ENCODE measurements around the gene SDF2L1.
"Not testable (repeated sequence)": the region's sequence is repeated elsewhere in the genome, so short reads cannot be mapped to it uniquely, and the experiment has no call there.

The SDF2L1 gene

DNA sequence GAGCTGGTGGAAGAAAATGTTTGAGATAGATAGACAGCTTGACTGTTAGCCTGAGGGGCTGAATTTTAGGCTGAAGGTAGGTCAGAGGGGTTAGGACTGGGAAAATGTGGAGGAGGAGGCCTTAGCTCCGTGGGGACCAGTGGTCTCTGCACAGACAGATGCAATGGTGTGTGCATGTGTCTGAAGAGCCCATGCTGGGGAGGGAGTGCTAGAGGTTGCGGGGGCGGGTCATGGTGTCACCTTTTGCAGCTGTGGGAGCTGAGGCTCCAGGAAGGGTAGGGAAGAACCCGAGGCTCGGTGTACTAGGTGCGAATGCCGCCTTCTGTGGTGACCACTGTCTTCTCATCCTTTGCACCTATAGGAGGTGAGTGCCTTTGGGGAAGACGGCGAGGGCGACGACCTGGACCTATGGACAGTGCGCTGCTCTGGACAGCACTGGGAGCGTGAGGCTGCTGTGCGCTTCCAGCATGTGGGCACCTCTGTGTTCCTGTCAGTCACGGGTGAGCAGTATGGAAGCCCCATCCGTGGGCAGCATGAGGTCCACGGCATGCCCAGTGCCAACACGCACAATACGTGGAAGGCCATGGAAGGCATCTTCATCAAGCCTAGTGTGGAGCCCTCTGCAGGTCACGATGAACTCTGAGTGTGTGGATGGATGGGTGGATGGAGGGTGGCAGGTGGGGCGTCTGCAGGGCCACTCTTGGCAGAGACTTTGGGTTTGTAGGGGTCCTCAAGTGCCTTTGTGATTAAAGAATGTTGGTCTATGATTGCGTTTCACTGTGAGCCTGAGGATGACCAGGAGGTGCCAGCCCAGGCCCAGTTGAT, 1.6 kb downstream of the SDF2L1 start:
- no peak for DNase-seq (ENCODE audit: low spot score)
- TF ChIP-seq CTCF (IDR thresholded peaks at IDR 0.05; ENCODE audit: extremely low read depth, missing control alignments): peak; percentile 26

DNA sequence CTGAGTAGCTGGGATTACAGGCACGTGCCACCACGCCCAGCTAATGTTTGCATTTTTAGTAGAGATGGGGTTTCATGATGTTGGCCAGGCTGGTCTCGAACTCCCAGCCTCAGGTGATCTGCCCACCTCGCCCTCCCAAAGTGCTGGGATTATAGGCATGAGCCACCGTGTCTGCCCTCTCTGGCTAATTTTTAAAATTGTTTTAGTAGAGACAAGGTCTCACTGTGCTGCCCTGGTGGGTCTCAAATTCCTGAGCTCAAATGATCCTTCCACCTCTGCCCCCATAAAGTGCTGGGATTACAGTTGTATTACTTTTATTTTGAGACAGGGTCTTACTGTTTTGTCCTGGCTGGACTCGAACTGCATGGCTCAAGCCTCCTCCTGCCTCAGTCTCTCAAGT, 3.4 kb downstream of the SDF2L1 start:
- DNase-seq (ENCODE audit: low spot score): not testable (repeated sequence)

DNA sequence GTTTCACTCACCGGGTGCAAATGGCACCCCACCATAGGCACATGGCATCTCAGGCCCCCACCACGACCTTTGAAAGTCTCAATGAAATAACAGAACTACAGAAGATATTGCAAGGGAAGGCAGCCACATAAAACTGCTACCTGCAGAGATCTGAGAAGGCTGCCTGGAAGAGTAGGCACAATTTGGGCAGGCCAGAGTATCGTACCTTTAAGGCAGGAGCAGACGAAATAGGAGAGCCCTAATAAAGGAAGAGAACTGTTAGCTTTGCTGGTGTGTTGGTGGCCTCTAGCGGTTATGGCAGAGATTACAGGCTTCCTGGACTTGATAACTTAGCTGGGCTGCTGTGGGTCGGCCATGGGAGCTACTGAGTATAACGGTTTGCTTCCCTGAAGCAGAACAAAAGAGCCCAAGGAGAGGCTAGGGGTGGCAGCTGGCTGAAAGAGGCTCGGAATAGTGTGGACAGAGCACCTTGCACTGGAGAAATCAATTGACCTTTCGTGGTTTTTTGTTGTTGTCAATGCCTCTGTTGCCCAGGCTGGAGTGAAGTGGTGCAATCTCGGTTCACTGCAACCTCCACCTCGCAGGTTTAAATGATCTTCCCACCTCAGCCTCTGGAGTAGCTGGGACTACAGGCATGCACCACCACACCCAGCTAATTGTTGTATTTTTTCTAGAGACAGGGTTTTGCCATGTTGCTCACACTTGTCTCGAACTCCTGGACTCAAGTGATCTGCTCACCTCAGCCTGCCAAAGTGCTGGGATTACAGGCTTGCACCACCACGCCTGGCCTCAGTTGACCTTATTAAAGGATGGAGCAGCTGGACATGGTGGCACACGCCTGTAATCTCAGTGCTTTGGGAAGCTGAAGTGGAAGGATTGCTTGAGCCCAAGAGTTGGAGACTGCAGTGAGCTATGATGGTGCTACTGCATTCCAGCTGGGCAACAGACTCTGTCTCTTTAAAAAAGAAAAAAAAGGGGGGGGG, 4.8 kb downstream of the SDF2L1 start:
- DNase-seq (ENCODE audit: low spot score): peak; percentile 79
- TF ChIP-seq CTCF (IDR thresholded peaks at IDR 0.05; ENCODE audit: extremely low read depth, missing control alignments): peak; percentile 67

DNA sequence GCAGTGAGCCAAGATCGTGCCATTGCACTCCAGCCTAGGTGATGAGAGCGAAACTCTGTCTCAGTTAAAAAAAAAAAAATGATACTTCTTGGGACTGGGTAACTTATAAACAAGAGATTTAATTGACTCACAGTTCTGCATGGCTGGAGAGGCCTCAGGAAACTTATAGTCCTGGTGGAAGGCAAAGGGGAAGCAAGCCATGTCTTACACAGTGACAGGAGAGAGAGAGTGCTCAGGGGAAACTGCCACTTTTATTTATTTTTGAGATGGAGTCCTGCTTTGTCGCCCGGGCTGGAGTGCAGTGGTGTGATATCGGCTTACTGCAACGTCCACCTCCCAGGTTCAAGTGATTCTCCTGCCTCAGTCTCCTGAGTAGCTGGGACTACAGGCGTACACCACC, 8.2 kb downstream of the SDF2L1 start:
- no peak for TF ChIP-seq CTCF (IDR thresholded peaks at IDR 0.05; ENCODE audit: extremely low read depth, missing control alignments)
- DNase-seq (ENCODE audit: low spot score): no peak

DNA sequence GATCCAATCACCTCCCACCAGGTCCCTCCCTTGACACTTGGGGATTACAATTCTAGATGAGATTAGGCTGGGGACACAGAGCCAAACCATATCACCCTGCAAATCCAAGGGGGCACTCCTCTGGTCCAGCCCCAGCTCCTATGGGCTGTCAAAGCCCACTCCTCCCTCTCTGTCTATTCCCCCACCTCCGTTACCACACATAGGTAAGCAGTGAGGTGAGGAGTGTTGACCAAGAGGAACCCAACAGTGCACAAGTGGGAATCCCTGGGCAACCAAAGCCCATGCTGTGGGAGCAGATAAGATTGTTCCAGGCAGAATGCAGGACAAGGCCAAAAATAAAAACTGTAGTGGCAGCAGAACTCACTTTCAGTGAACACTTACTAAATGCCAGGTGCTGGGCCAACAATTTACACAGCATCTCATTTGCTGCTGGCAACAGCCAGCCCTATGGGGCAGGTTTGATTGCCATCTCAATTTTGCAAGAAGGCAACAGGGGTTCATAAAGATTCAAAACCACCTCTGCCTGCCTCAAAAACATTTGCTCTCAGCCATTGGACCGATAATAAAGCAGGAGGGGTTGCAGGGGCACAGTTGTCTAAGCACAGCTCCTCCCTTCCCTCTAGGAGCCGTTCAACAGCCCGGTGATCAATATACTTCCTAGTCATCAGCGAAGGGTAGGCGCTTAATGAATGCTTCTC, 8.9 kb downstream of the SDF2L1 start:
- no peak for DNase-seq (ENCODE audit: low spot score)
- no peak for TF ChIP-seq CTCF (IDR thresholded peaks at IDR 0.05; ENCODE audit: extremely low read depth, missing control alignments)

- no peak for TF ChIP-seq CTCF (IDR thresholded peaks at IDR 0.05; ENCODE audit: extremely low read depth, missing control alignments)
- no peak for DNase-seq (ENCODE audit: low spot score)
These were observed 9.5 kb downstream of the SDF2L1 start for GRCh38 chr22:21651521-21652009.

DNA sequence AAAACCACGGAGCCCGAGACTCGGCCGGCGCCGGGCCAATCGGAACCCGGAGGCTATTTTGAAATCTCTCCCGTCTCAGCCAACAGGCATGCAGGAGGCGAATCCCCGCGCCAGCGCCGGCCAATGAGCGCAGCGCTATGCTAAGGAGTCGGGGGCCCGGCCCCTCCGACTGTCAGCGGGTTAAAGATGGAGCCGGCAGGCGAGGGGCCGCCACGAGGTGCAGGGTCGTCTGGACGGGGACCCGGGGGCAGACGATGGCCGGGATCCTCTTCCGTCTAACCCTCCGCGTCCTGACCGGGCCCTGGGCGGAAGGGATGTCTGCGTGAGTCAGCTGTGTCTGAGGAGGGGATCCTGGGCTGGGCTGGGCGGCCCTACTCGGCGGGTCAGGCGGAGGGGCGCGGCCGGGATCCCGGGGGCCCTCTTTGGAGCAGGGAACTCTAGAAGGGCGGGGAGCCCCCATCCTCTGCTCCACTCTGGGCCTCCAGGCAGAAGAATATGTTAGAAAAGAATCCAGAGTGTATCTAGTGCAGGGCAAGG, 10.0 kb downstream of the SDF2L1 start:
- no peak for TF ChIP-seq CTCF (IDR thresholded peaks at IDR 0.05; ENCODE audit: extremely low read depth, missing control alignments)
- peak; percentile 94 for DNase-seq (ENCODE audit: low spot score)

All from GM20000 (cell line).